ENCODE data around the gene LIG3.
A peak's percentile ranks its signal among the peaks of the same experiment; 100 is the strongest.
"Not testable (repeated sequence)": the region's sequence is repeated elsewhere in the genome, so short reads cannot be mapped to it uniquely, and the experiment has no call there.

LIG3 gene

DNA sequence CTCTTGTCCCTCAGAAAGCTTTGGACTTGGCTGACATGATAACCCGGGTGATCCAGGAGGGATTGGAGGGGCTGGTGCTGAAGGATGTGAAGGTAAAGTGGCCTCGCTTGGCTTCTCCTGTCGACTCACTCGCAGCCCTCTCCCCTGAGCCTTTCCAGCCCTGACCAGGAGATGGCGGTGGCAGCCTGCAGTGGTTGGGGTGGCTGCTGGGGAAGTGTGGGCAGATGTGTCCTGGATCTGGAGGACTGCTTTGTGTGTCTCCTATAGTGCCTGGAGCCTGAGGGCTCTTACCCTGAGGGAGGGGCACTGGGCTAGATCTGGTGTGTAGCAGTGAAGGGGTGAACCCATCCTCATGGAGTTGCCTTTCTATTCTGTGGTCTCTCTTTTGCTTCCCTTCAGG is 17.9 kb downstream of the LIG3 start:
- in situ Hi-C loops (cut with MboI; ENCODE audit: low pct_unique_long_range_greater_than_20kb, low sequenced_read_pairs, unreplicated experiment) = loop anchor here (10.0 kb wide), 1 partner anchor 107 kb away; no protein-coding TSS in a partner anchor
- TF ChIP-seq, protein P1, sequence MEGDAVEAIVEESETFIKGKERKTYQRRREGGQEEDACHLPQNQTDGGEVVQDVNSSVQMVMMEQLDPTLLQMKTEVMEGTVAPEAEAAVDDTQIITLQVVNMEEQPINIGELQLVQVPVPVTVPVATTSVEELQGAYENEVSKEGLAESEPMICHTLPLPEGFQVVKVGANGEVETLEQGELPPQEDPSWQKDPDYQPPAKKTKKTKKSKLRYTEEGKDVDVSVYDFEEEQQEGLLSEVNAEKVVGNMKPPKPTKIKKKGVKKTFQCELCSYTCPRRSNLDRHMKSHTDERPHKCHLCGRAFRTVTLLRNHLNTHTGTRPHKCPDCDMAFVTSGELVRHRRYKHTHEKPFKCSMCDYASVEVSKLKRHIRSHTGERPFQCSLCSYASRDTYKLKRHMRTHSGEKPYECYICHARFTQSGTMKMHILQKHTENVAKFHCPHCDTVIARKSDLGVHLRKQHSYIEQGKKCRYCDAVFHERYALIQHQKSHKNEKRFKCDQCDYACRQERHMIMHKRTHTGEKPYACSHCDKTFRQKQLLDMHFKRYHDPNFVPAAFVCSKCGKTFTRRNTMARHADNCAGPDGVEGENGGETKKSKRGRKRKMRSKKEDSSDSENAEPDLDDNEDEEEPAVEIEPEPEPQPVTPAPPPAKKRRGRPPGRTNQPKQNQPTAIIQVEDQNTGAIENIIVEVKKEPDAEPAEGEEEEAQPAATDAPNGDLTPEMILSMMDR (IDR thresholded peaks at IDR 0.05; ENCODE audit: extremely low read depth, insufficient read depth, missing control alignments) = peak; percentile 97

DNA sequence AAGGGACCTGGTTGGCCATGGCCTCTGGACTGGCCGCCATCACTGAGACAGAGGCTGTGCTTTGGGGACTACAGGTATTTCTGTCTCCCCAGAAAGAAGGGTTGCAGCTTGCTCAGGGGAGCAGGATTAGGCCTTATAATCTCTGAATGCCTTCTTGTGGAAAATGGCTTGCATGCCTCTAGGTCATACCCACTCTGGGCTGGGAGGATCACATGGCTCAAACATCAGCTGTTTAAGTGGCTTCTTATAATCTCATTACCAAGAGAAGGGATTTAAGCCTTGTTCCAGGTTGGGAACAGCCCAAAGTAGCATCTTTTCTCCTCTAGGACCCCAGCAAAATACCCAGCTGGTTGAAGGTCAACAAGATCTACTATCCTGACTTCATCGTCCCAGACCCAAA is 19.1 kb downstream of the LIG3 start:
- DNase-seq (ENCODE audit: low spot score) = no peak
- TF ChIP-seq, protein P1 (IDR thresholded peaks at IDR 0.05; ENCODE audit: extremely low read depth, insufficient read depth, missing control alignments) = no peak

More for the DNA sequence above, 17.9 kb downstream of the LIG3 start:
- DNase-seq (ENCODE audit: low spot score) = peak; percentile 86

DNA sequence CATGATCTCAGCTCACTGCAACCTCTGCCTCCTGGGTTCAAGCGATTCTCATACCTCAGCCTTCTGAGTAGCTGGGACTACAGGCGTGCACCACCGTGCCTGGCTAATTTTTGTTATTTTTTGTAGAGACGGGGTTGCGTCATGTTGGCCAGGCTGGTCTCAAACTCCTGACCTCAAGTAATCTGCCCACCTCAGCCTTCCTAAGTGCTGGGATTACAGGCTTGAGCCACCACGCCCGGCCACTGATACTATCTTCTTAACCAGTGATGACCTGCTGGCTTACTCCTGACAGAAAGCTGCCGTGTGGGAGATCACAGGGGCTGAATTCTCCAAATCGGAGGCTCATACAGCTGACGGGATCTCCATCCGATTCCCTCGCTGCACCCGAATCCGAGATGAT is 20.7 kb downstream of the LIG3 start:
- in situ Hi-C loops (cut with MboI; ENCODE audit: low pct_unique_long_range_greater_than_20kb, low sequenced_read_pairs, unreplicated experiment); DNase-seq (ENCODE audit: low spot score): not testable (repeated sequence)

More for the DNA sequence above, 19.1 kb downstream of the LIG3 start:
- in situ Hi-C loops (cut with MboI; ENCODE audit: low pct_unique_long_range_greater_than_20kb, low sequenced_read_pairs, unreplicated experiment) = loop anchor here (10.0 kb wide), 1 partner anchor 105 kb away; no protein-coding TSS in a partner anchor

GRCh38 chr17:35001549-35001948 is 21.2 kb downstream of the LIG3 start:
- TF ChIP-seq, protein P1 (IDR thresholded peaks at IDR 0.05; ENCODE audit: extremely low read depth, insufficient read depth, missing control alignments) = no peak
- DNase-seq (ENCODE audit: low spot score) = no peak
- in situ Hi-C loops (cut with MboI; ENCODE audit: low pct_unique_long_range_greater_than_20kb, low sequenced_read_pairs, unreplicated experiment) = no loop called here

DNA sequence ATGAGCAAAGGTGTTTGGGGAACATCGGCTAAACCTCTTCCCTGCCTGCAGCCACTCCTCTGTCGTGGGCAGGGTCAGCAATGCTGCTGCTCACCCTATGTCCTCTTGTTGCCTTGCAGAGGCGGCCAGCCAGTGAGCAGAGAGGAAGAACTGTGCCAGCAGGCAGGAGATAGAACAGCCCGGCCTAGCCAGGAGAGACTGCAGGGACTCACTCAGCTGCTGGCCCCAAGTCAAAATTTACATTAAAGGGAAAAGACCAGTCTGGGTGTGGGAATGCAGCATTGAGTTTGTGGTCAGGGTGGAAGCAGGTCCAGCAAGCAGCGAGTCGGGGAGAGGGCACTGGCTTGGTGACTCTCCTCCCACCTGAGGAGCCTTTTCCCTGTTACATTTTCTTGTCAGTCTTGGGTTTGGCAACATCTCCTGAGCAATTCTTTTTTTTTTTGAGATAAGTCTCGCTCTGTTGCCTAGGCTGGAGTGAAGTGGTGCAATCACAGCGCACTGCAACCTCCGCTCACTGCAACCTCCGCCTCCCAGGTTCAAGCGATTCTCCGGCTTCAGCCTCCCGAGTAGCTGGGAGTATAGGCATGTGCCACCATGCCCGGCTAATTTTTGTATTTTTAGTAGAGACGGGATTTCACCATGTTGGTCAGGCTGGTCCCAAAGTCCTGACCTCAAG is 22.7 kb downstream of the LIG3 start:
- in situ Hi-C loops (cut with MboI; ENCODE audit: low pct_unique_long_range_greater_than_20kb, low sequenced_read_pairs, unreplicated experiment) = no loop called here
- DNase-seq (ENCODE audit: low spot score) = no peak

DNA sequence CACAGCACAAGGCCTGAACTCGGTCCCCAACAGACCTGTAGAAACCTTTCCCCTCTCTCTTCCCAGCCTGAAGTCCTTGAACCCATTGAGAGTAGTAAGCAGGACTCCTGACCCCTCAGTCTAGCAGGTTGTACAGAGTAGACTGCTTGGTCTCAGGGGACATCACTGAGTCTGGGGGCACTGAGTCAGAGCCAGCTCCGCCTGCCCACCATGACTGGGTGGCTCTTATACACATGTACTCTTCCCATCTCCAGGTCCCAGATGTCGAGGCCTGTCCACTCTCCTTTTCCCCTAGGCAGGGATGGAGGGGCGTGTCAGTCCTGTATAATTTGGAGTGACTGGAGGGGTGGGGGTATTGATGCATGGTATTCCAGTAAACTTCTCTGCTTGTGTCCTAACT is 23.5 kb downstream of the LIG3 start:
- in situ Hi-C loops (cut with MboI; ENCODE audit: low pct_unique_long_range_greater_than_20kb, low sequenced_read_pairs, unreplicated experiment) = no loop called here
- DNase-seq (ENCODE audit: low spot score) = no peak
- TF ChIP-seq, protein P1 (IDR thresholded peaks at IDR 0.05; ENCODE audit: extremely low read depth, insufficient read depth, missing control alignments) = no peak

More for the DNA sequence above, 22.7 kb downstream of the LIG3 start:
- TF ChIP-seq, protein P1 (IDR thresholded peaks at IDR 0.05; ENCODE audit: extremely low read depth, insufficient read depth, missing control alignments) = no peak

GRCh38 chr17:35006345-35006744 is 26.0 kb downstream of the LIG3 start:
- TF ChIP-seq, protein P1 (IDR thresholded peaks at IDR 0.05; ENCODE audit: extremely low read depth, insufficient read depth, missing control alignments) = no peak
- DNase-seq (ENCODE audit: low spot score) = no peak
- in situ Hi-C loops (cut with MboI; ENCODE audit: low pct_unique_long_range_greater_than_20kb, low sequenced_read_pairs, unreplicated experiment) = no loop called here

All from GM13977 (cell line).